Measurements from ENCODE around the gene L3MBTL1.
A peak's percentile ranks its signal among the peaks of the same experiment; 100 is the strongest.

Gene L3MBTL1

GRCh38 chr20:43558412-43559146, 51.1 kb downstream of the L3MBTL1 start, which contains the start of gene SGK2:
SGK2 (plus strand) TSS chr20:43559027; CDS start chr20:43566496, 7,469 bp downstream.
- peak in 15 of 58 donors; percentile 4 to 68 (median 15) for DNase-seq

DNA sequence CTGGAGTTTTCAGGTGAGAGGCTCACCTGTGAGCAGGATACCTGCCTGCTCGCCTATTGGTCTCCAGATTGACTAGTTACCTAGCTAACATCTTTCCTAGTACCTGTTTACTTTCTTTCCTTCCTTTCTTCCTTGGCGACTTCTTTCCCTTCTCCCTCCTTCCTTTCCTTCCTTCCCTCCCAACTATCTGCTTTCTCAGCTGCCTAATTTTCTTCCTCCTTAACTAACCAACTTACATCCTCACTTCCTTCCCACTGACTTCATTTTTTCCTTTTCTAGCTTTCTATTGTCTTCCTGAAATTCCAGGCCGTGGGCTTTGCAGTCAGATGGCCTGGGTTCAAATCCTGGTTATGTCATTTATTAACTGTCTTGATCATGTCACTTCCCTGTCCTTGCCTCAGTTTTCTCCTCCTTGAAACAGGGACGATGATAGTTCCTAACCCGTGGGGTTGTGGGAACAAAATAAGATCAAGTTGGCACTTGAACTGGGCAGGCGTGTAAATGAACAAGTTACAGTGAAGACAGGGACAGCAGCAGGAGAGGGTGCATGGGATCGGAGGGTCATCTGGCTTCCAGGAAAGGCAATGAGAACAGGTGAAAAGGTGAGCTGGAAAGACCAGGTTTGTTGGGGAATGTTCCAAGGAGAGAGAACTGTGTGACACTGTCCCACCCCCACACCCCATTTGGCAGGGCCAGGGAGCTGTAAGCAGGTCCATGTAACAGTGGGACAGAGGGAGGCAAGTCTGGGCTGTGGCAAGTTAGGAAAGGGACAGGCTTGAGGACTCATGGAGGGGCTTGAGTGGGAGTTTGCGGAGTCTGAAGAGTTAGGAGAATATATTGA, 51.9 kb downstream of the L3MBTL1 start:
- DNase-seq = no peak

- no peak for DNase-seq
These were observed 53.5 kb downstream of the L3MBTL1 start for GRCh38 chr20:43560974-43561373.

DNA sequence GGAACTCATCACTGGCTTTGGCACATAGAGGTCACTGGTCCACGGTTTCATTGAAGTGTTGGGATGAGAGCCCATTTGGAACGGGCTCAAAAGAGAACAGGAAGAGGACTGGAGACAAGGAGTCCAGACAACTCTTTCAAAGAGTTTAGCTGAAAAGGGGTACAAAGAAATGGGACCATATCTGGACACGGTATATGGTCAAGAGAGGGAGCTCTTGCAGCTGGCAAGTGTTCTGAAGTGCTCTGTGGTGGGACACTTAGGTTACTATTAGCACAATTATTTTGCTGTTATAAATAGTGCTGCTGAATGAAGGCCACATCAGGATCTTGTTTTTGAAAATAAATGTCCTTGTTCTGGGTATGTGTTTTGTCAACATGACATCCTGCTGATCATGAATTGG, 55.9 kb downstream of the L3MBTL1 start:
- DNase-seq = no peak

DNA sequence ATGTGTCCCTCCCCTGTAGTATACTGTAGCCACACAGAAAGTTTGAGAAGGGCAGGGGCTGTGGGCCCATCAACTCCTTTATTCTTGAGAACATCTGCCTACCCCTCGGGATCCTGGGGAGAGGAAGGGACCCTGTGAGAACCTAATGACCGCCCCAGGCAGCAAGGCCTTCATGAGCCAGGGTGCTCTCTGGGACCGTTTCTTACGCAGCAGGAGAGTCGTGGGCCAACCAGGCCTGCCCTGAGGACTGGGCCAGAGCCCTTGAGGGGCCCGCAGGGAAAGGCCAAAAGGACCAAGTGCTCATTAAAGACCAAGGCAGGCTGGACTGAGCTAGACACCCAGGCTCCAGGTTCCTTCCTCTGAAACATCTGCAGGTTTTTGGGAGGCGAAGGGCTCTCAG, 56.5 kb downstream of the L3MBTL1 start:
- no peak for DNase-seq

DNA sequence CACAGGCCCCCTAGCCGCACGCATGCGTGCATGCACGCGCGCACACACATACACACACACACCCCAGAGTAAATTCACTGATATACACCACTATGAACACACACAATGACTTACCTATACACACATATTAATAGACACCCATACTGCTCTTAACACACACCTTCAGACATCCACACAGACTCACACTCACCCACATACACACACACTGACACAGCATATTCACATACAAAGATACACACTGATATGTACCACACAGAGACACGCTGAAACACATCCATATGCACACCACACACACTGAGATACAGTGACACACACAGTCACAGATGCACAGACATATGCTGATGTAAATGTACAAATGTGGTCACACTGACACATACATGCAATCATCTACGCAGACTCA, 57.0 kb downstream of the L3MBTL1 start:
- peak in 1 of 58 donors; percentile 51 for DNase-seq

- DNase-seq = peak in 51 of 58 donors; percentile 8 to 86 (median 55)
These were observed 57.7 kb downstream of the L3MBTL1 start for GRCh38 chr20:43564993-43565757.

GRCh38 chr20:43565758-43566104, 58.2 kb downstream of the L3MBTL1 start:
- peak in 15 of 58 donors; percentile 5 to 47 (median 23) for DNase-seq

DNA sequence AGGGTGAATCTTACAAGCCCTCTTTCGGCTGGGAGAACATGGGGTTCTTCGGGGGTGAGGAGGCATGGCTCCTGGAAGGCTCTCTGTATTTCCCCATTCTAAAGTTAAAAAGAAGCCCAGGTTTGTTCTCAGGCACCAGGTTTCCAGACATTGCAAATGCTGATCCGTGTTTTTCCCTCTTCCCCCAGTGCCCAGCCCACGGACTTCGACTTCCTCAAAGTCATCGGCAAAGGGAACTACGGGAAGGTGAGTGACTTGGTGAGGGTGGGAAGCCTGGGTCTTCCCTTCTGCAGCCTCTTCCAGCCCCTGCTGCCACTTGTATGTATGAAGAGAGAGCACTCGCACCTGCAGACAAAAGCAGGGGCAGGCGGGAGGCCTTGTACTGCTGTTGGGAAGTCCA, 60.0 kb downstream of the L3MBTL1 start:
- DNase-seq = no peak

DNA sequence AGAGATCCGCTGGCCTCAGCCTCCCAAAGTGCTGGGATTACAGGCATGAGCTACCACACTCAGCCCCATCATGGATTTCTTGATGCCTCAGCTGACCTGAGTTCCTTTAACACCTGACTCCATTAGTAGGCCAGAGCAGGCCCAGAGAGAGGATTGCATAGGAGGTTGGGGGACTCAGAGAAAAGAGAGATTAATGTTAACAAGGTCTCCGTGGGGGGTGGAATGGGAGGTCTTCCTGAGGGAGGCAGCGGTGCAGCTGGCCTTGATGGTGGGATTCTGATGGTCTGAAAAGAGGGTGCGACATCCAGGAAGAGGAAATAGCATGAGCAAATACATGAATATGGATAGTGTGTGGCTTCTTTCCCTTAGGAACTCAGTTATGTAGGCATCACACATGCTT, 61.2 kb downstream of the L3MBTL1 start:
- DNase-seq = no peak

GRCh38 chr20:43569282-43569681, 61.8 kb downstream of the L3MBTL1 start:
- no peak for DNase-seq

- no peak for DNase-seq
These were observed 63.0 kb downstream of the L3MBTL1 start for GRCh38 chr20:43570496-43570895.

- no peak for DNase-seq
These were observed 63.8 kb downstream of the L3MBTL1 start for GRCh38 chr20:43571310-43571709.

GRCh38 chr20:43571771-43572170, 64.3 kb downstream of the L3MBTL1 start:
- DNase-seq = no peak

- no peak for DNase-seq
These were observed 65.4 kb downstream of the L3MBTL1 start for GRCh38 chr20:43572891-43573290.

DNA sequence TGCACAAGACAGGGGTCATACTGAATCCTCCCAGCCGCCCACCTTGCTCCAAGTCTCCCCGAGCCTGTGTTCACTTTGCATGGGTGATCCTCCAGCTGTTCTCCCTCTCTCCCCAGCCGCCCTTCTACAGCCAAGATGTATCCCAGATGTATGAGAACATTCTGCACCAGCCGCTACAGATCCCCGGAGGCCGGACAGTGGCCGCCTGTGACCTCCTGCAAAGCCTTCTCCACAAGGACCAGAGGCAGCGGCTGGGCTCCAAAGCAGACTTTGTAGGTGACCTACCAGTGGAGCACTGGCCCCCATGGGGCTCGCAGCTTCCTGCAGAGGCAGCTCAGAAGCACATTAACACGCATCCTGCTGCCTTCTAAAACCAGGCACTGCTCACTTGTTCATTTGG, 68.6 kb downstream of the L3MBTL1 start:
- no peak for DNase-seq

GRCh38 chr20:43579861-43580793, 72.6 kb downstream of the L3MBTL1 start:
- DNase-seq = no peak

DNA sequence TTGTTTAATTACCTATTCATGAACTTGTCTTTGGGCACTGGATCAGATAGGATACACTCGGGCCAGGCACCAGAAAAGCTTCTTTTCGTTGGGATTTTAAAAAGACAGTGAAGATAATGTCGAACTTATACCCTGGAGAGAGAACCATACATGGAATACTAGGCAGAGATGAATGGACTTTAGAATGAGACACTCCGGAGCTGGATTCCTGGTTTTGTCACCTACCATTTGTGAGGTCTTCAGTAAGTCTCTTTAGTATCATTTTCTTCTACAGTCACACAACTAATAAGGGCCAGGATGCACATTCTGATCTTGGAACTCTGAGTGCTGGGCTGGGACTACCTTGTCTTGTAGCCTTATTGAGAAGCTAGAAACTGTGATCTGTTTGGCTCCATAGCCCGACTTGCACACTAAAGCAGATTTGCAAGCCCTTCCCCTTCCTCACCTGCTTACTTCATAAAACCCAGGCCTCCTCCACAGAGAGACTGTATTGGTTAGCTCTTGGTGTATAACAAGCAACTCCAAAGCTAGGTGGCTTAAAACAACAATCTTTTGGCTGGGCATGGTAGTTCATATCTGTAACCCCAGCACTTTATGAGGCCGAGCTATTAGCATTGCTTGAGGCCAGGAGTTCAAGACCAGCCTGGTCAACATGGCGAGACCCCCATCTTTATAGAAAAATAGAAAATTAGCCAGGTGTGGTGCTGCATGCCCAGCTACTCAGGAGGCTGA, 75.8 kb downstream of the L3MBTL1 start:
- no peak for DNase-seq

DNA sequence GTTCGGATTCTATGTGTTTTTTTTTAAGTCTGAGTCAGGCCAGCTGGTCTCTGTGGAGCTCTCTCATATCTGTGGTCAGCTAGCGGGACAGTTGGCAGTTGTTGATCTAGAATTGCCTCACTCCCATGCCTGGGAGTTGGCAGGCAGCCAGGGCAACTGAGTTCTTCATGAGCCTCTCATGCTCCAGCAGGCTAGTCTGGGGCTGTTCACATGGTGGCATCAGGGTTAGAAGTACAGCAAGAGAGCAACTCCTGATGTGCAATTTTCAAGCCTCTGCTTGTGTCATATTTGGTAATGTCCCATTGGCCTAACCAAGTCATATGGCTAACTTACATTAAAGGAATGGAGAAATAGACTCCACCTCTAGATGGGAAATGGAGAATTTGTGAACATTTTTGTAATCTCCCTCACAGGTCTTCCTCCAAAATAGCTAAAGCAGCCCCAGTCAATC, 76.5 kb downstream of the L3MBTL1 start:
- peak in 50 of 58 donors; percentile 3 to 95 (median 45) for DNase-seq

All from anterior cingulate cortex (tissue), 58 donors.